Measurements from ENCODE around the gene SNAP25.

DNA sequence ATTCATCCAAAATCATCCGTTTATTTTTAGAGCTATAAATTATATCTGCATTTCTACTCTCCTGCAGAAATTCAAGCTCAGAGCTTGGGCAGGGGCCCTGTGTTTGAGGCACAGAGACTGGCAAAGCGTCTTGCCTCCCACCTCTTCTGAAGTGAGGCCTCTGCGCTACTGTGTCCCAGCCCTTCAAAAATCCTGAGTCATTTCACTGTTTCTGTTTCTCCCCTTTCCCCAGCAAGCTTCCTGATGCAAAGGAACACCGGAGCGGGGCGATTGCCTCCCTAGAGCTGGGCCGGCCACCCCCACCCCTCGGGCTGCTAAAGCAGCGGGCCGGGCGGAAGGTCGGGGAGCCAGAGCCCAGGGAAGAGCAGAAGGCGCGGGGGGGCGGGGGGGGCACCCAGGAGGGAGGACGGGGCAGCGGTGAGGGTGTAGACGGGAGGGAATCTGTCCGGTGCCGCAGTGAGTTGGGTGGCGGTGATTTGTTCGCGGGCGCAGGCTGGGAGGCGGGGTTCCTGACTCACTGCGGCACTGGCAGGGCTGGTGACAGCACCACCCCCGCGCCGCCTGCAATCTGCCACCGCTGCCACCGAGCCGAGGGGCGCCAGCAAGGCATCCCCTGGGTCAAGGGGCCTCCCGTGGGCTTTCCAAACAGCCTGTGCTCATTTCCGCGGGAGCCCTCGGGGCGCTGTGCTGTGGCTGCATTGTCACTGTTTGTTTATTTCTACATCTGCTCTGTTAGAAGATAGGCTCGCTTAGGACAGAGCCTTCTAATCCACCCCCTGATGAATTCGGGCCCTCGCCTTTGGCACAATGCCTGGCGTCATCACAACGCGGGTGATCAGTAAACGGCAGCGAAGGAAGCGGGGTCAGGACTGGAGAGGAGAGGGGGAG, 46.5 kb upstream of the SNAP25 start:
- TF ChIP-seq, protein P1, sequence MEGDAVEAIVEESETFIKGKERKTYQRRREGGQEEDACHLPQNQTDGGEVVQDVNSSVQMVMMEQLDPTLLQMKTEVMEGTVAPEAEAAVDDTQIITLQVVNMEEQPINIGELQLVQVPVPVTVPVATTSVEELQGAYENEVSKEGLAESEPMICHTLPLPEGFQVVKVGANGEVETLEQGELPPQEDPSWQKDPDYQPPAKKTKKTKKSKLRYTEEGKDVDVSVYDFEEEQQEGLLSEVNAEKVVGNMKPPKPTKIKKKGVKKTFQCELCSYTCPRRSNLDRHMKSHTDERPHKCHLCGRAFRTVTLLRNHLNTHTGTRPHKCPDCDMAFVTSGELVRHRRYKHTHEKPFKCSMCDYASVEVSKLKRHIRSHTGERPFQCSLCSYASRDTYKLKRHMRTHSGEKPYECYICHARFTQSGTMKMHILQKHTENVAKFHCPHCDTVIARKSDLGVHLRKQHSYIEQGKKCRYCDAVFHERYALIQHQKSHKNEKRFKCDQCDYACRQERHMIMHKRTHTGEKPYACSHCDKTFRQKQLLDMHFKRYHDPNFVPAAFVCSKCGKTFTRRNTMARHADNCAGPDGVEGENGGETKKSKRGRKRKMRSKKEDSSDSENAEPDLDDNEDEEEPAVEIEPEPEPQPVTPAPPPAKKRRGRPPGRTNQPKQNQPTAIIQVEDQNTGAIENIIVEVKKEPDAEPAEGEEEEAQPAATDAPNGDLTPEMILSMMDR (conservative IDR thresholded peaks at IDR 0.05; ENCODE audit: low read depth, low read length), result no peak; the same call in 1 of the 2 replicates
- TF ChIP-seq EZH2 (IDR thresholded peaks at IDR 0.05; ENCODE audit: low read length, unreplicated experiment) (no peak), EZH2phosphoT487 (IDR thresholded peaks at IDR 0.05; ENCODE audit: borderline replicate concordance, low read length) (no peak)
